ENCODE measurements around the gene RASSF4.

Gene RASSF4

DNA sequence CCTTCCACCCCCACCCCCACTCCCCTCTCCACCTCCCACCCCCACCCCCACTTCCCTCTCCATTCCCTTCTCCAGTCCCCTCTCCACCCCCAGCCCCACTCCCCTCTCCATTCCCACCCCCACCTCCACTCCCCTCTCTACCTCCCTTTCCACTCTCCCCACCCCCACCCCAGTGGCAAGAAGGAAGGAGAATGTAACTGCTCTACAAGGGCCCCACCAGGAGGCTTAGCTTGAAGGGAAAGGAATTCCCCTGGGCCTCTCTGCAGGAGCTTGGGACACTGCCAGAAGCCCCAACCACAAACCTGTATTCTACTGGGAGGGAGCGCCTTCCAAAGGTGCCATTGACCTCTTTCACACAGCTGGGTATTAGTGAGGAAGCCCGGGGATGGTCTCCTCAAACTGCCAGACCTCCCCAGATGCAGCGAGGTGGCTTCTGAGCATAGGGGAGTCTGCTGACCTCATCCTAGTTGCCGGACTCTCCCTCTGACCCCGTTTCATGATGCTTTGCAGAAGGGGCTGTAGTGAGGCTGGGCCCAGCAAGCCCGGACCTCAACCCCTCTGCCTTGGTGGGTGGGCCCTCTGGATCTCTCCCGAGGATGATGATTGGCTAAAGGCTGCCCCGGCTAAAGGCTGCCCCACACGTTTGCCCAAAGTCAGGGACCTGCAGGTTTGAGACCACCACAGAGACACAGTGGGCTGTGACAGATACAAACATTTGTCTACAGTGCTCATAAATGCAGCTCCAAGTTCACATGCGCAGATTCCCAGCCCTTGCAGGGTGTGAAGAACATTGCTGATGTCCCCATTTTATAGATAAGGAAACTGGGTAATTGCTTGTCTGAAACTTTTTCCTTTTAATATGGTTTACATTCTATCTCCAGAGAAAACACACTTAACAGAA is 16.1 kb downstream of the RASSF4 start:
- in situ Hi-C loops (cut with HindIII; ENCODE audit: low pct_ligation_motif_present, low sequenced_read_pairs), result no loop called here
- no peaks in the 10 kb centered on the region for H3K36me3 ChIP-seq (replicated peaks)
- no peak overlapping the region for H3K27ac ChIP-seq
- H3K27me3 ChIP-seq (replicated peaks), result no peaks in the 10 kb centered on the region
- no peak overlapping the region for H3K4me3 ChIP-seq (ENCODE audit: low read depth, low read length)
- TF ChIP-seq, protein P1, sequence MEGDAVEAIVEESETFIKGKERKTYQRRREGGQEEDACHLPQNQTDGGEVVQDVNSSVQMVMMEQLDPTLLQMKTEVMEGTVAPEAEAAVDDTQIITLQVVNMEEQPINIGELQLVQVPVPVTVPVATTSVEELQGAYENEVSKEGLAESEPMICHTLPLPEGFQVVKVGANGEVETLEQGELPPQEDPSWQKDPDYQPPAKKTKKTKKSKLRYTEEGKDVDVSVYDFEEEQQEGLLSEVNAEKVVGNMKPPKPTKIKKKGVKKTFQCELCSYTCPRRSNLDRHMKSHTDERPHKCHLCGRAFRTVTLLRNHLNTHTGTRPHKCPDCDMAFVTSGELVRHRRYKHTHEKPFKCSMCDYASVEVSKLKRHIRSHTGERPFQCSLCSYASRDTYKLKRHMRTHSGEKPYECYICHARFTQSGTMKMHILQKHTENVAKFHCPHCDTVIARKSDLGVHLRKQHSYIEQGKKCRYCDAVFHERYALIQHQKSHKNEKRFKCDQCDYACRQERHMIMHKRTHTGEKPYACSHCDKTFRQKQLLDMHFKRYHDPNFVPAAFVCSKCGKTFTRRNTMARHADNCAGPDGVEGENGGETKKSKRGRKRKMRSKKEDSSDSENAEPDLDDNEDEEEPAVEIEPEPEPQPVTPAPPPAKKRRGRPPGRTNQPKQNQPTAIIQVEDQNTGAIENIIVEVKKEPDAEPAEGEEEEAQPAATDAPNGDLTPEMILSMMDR (IDR thresholded peaks at IDR 0.05; ENCODE audit: low read depth, low read length, missing control alignments), result no peak
- peak; percentile 37 for DNase-seq

DNA sequence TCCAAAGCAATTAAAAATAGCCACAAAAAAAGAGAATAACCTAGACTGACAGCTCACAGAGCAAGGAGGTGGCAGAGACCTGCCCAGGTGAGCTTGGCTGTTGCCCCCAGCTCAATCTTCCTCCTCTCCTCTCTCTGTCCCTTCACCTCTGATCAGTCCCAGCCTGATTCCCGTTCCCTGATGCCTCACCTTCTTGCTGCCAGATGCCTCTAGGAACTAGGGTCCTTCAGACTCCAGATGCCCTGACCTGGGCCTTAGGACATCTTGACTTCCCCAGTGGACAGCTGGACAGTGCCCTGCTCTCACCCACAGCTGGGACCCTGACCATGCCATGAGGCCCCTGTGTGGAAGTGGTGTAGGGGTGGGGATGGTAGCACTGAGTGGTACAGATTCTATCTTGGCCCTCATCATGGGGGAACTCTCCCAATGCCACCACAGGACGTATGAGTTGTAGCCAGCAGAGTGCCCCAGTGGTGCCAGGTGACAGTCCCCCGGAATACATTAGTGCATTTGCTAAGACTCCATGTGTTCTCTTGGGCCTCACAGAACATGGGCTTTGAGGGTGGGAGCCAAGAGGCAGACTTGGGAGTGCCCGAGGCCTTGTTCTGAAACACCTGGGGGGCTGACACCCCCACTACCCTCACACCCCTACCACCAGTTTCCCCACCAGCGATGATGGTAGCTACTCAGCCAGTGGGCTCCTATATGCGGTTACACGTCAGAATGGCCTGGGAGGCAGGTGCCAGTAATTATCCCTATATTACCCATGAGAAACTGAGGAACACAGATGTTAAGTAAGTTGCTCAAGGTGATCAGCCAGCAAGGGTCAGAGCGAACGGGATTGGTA is 17.0 kb downstream of the RASSF4 start:
- TF ChIP-seq, protein P1 (IDR thresholded peaks at IDR 0.05; ENCODE audit: low read depth, low read length, missing control alignments), result no peak
- H3K27me3 ChIP-seq (replicated peaks), result no peaks in the 10 kb centered on the region
- H3K4me3 ChIP-seq (ENCODE audit: low read depth, low read length), result no peak overlapping the region
- in situ Hi-C loops (cut with HindIII; ENCODE audit: low pct_ligation_motif_present, low sequenced_read_pairs), result no loop called here
- no peak overlapping the region for H3K27ac ChIP-seq
- DNase-seq, result no peak
- no peaks in the 10 kb centered on the region for H3K36me3 ChIP-seq (replicated peaks)

DNA sequence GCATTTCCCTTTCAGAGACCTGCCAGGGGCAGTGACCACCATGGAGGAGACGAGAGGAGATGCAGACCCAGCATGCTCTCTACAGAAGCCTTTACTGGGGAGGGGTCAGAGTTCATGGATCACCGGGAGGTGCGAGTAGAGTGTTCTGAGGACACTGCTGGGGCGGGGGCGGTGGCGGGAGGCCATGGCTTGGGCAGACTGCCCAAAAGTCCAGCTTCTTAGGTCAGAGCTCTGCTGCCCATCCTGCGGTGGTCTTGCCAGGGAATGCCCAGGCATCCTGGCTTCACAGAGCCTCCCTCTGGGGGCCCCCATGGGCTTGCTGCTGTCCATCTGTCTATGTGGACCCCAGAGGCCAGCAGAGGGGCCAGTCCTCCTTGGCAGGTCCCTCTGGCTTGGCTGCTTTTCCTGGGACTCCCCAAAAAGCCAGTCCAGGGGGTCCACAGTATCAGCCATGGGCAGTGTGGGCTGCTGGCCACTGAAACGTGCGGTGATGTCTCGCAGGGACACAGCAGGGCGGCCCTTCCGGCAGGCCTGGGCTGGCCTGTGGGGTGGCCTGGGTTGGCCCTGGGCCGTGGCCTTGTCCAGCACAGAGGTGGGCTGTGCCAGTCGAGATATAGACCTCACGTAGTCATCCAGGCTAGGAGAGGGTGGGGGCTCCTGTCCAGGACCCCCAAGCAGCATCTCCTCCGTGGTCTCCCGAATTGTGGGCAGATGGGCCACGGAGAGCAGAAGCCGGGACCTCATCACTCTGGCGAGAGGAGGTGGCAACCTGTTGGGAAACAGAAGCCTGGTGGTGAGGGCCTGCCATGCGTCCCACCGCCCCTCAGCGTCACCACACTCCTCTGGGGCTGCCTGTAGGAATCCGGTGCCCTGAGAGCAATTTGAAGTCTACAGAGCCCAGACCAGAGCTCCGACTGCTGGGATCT is 17.9 kb downstream of the RASSF4 start:
- in situ Hi-C loops (cut with HindIII; ENCODE audit: low pct_ligation_motif_present, low sequenced_read_pairs), result no loop called here
- no peaks in the 10 kb centered on the region for H3K36me3 ChIP-seq (replicated peaks)
- no peak for DNase-seq

DNA sequence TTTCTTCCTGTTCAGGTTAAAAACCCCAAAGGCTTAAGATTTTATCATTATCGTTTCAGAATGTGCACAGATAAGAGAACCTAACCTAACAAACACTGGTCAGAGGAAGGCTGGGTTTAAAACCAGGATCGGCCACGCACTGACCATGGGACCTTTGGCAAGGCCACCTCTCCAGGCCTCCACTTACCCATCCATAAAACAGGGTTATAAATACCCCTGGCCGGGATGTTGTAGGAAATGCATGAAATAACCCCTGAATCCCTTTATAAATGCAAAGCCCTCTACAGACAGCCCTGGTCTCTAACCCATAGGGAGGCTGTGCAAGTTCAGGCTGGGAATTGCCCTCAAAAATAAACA is 18.6 kb downstream of the RASSF4 start:
- H3K27me3 ChIP-seq (replicated peaks), result no peaks in the 10 kb centered on the region
- TF ChIP-seq, protein P1 (IDR thresholded peaks at IDR 0.05; ENCODE audit: low read depth, low read length, missing control alignments), result no peak
- H3K4me3 ChIP-seq (ENCODE audit: low read depth, low read length), result peak overlapping the region; percentile 40
- in situ Hi-C loops (cut with HindIII; ENCODE audit: low pct_ligation_motif_present, low sequenced_read_pairs), result no loop called here
- no peak for DNase-seq
- no peaks in the 10 kb centered on the region for H3K36me3 ChIP-seq (replicated peaks)
- peak overlapping the region; percentile 32 for H3K27ac ChIP-seq

More for the DNA sequence above, 17.9 kb downstream of the RASSF4 start:
- Histone ChIP-seq H3K27ac (no peak overlapping the region), H3K4me3 (ENCODE audit: low read depth, low read length) (no peak overlapping the region), H3K27me3 (replicated peaks) (no peaks in the 10 kb centered on the region)
- TF ChIP-seq, protein P1 (IDR thresholded peaks at IDR 0.05; ENCODE audit: low read depth, low read length, missing control alignments), result no peak

DNA sequence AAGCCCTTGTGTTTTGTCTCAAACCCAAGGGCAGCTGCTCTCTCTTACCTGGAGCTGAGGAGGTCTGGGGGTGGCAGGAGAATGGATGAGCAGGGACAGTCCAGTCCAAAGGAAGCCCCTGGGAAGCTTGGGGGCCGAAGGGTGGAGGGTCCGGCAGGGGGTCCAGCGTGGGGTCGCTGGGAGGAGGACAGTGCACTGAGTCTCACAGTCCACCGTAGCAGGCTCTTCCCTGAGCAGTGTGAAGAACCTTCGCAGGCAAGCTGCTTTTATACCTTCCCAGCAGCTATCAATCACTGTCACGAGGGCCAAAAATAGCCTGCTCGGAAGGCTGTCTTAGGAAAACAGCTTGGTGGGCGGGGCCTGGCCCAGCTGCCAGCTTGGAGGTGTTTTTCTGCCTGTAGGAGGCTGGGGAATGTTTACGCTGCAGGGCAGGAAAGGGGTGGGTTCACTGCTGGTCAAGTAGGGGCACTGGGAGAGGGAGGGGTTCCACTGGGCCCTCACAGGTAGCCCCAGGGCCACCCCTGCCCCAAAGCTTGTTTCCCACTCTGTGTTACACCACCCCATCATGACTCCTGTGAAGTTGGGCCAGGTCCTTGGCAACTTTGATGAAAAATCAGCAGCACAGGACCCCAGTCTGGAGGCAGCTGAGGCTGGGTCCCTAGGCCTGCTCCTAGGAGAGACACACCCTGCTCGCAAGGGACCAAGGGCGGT is 19.1 kb downstream of the RASSF4 start, which contains the start of gene DEPP1:
Gene DEPP1 (minus strand): TSS at position 240 of the 711 bp plus-strand sequence. CDS start 779 bp downstream, outside the sequence.
- Histone ChIP-seq H3K27ac (peak within 1 kb of the TSS; percentile 32), H3K36me3 (replicated peaks) (no peaks in the 10 kb centered on the region)
- peak; percentile 78 for DNase-seq

More for the DNA sequence above, 19.1 kb downstream of the RASSF4 start, which contains the start of gene DEPP1:
- Histone ChIP-seq H3K4me3 (ENCODE audit: low read depth, low read length) (peak within 1 kb of the TSS; percentile 40), H3K27me3 (replicated peaks) (no peaks in the 10 kb centered on the region)
- in situ Hi-C loops (cut with HindIII; ENCODE audit: low pct_ligation_motif_present, low sequenced_read_pairs), result no loop called here
- TF ChIP-seq, protein P1 (IDR thresholded peaks at IDR 0.05; ENCODE audit: low read depth, low read length, missing control alignments), result peak; percentile 36
